NCI-H146 treated with DMSO at 0.1 percent for 48 hours (cell line): ENCODE data around the gene RNU6-9.
A peak's percentile ranks its signal among the peaks of the same experiment; 100 is the strongest.
"Not testable (repeated sequence)": the region's sequence is repeated elsewhere in the genome, so short reads cannot be mapped to it uniquely, and the experiment has no call there.

Experiments used
- DNase-seq: peaks from one replicate; lab custom pipeline; 2025; ENCODE audit not compliant: unreplicated experiment; lab: John Stamatoyannopoulos, UW

RNU6-9 gene

DNA sequence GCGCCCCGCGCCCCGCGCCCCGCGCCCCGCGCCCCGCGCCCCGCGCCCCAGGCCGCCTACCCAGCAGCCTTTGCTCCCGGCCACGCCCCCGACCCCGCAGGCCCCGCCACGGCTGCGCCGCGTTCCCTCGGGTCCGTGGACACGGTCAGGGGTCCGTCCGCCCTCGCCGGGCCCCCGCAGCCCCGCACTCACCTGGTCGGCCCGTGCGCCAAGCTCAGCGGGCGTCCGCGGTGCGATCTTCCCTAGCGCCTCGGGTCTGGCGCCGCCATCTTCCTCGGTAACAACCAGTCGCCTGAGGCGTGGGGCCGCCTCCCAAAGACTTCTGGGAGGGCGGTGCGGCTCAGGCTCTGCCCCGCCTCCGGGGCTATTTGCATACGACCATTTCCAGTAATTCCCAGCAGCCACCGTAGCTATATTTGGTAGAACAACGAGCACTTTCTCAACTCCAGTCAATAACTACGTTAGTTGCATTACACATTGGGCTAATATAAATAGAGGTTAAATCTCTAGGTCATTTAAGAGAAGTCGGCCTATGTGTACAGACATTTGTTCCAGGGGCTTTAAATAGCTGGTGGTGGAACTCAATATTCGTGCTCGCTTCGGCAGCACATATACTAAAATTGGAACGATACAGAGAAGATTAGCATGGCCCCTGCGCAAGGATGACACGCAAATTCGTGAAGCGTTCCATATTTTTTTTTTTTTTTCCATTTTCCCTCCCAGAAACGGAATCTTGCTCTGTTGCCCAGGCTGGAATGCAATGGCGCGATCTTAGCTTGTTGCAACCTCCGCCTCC, at the start of gene RNU6-9, which contains the start of gene MED16:
RNU6-9 (plus strand) TSS at position 591 of the 796 bp plus-strand sequence.
MED16 (minus strand) TSS at position 294 of the 796 bp plus-strand sequence. CDS start 2,056 bp downstream, outside the sequence.
- peak; percentile 61 for DNase-seq

DNA sequence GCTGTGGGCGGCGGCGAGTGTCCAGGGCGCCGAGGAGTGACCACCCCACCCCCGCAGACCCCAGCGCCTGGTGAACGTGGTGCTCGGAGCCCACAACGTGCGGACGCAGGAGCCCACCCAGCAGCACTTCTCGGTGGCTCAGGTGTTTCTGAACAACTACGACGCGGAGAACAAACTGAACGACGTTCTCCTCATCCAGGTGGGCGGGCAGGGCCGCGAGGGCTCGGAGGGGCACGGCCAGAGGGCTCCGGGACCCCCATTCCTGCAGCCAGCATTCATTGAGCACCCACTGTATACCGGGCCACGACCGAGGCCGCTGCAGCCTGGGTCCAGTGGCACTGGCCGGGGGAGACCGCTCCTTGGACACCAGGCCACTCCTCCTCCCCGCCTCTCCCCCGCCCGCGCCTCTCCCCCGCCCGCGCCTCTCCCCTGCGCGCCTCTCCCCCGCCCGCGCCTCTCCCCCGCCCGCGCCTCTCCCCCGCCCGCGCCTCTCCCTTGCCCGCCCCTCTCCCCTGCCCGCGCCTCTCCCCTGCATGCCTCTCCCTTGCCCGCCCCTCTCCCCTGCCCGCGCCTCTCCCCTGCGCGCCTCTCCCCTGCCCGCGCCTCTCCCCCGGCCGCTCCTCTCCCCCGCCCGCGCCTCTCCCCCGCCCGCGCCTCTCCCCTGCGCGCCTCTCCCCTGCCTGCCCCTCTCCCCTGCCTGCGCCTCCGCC, 49.3 kb upstream of the RNU6-9 start:
- DNase-seq: no peak

DNA sequence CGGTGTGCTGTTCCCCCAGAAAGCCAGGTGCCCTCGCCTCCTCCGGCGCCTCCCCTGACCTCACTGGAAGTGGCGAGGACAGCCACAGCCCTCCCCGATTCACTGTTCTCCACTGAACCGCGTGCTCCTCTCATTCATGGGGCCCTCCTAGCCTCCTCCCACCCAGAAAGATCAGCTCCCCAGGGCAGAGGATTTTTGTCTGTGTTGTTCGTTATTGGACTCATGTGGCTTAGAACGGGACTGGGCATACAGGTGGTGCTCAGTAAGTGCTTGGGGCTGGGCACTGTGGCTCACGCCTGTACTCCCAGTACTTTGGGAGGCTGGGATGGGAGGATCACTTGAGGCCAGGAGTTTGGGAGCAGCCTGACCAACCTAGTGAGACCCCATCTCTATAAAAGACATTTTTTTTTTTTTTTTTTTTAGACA, 48.7 kb upstream of the RNU6-9 start:
- DNase-seq: no peak

DNA sequence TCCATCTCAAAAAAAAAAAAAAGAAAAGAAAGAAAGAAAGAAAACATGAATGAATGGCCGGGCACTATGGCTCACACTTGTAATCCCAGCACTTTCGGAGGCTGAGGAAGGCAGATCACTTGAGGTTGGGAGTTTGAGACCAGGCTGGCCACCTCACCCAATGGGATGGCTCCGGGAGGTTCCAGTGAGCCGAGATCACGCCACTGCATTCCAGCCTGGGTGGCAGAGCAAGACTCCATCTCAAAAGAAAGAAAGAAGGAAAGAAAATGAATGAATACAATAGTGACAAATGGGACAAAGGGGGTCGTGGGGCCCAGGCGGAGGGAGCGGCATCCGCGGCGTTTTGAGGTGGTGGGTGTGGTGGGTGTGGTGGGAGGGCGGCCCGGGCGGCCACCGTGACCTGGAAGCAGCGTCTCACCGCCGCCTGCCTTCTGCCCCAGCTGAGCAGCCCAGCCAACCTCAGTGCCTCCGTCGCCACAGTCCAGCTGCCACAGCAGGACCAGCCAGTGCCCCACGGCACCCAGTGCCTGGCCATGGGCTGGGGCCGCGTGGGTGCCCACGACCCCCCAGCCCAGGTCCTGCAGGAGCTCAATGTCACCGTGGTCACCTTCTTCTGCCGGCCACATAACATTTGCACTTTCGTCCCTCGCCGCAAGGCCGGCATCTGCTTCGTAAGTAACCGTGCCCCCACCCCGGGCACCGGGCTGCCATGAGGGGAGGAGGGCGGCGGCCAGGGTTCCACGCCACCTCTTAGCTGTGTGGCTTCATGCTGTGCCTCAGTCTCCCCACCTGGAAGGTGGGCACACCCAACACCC, 47.4 kb upstream of the RNU6-9 start:
- no peak for DNase-seq

DNA sequence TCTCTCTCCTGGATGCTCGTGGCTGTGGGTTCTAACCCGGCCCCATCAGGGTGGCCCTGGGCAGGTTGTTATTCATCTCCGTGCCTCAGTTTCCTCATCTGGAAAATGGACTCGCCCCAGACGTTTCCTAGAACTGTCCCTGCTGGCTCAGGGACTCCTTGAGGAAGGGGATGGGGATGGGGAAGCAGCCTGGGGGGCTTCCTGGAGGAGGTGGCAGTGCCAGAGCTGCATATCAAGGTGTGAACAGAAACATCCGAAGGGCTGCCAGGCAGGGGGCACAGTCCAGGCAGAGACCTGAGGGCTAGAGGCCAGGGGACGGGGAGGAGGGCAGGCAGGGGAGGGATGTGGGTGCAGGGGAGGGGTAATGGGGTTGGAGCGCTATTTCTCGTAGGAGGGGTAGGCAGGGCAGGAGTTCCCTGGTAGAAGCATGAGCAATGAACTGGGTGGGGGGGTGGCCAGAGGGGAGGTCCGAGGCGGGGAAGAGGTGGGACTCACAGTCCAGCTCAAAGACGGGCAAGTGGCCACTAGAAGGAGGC, 44.8 kb upstream of the RNU6-9 start:
- DNase-seq: no peak

DNA sequence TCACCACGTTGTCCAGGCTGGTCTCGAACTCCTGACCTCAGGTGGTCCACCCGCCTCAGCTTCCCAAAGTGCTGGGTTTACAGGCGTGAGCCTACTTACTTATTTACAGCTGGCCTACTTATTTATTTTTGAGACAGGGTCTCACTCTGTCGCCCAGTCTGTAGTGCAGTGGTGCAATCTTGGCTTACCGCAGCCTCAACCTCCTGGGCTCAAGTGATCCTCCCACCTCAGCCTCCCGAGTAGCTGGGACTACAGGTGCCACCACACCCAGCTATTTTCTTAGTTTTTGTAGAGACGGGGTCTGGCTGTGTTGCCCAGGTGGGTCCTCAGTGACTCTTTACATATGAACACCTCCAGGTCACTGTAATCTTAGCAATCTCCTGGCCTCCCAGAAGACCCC, 44.1 kb upstream of the RNU6-9 start:
- DNase-seq: not testable (repeated sequence)

DNA sequence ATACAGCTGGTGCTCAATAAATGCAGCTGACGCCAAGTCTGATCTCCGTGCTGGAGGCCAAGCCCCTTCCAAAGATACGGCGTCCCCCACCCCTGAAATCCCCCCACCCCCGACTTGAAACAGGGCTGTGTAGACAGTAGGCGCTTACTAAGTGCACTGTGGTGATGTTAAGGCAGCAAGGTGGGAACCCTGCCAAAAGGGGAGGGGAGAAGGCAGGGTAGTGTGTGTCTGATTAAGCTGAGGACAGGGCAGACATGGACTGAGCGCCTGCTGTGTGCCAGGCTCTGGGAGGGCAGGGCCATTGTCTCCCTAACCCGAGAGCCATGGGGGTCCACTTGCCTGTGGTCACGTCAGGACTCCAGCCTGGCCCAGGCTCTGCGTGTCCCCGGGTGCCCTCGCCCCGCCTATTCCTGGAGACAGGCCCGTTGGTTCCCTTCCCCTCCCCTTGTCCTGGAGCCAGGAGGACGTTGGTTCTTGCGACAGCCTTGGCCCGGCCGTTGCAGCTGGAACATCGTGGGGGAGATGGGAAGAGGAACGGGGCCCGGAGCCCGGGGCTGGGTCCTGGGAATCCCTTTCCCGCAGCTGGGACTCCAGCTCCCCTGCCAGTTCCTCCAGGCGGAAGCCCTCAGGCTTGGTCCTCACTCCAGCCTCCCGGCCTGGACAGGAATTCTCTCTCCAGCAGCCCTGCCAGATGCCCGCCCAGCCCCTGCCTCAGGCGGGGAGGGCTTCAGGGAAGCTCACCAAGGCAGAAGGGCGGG, 42.9 kb upstream of the RNU6-9 start:
- DNase-seq: no peak

DNA sequence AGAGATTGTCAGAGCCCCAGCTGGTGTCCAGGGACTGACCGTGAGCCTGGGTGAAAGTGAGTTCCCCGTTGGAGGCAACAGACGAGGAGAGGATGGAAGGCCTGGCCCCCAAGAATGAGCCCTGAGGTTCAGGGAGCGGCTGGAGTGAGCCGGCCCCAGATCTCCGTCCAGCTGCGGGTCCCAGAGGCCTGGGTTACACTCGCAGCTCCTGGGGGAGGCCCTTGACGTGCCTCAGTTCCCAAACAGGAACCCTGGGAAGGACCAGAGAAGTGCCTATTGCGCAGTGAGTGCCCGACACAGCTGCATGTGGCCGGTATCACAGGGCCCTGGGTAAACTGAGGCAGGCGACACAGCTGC, 42.3 kb upstream of the RNU6-9 start:
- DNase-seq: no peak

DNA sequence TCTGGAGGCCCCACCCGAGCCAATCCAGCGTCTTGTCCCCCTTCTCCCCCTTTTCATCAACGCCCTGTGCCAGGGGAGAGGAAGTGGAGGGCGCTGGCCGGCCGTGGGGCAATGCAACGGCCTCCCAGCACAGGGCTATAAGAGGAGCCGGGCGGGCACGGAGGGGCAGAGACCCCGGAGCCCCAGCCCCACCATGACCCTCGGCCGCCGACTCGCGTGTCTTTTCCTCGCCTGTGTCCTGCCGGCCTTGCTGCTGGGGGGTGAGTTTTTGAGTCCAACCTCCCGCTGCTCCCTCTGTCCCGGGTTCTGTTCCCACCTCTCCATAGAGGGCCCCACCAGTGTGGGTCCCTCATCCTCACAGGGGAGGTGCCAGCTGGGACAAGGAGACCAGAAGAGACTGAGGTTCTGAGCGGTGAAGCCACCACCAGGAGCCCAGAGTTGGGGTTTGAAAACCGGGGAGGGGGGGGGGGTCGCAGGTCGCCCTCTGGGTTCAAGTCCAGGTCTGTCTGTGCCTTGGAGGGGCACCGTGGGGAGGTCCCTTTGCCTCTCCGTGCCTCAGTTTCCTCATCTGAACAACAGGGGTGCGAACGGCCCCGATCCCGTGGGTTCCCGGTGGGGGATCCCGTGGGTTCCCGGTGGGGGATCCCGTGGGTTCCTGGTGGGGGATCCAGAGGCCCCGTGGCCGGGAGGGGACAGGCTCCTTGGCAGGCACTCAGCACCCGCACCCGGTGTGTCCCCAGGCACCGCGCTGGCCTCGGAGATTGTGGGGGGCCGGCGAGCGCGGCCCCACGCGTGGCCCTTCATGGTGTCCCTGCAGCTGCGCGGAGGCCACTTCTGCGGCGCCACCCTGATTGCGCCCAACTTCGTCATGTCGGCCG, 40.9 kb upstream of the RNU6-9 start, which contains the start of gene ELANE:
ELANE (plus strand) TSS at position 168 of the 878 bp plus-strand sequence; CDS start at position 194, 26 bp downstream.
- DNase-seq: no peak

DNA sequence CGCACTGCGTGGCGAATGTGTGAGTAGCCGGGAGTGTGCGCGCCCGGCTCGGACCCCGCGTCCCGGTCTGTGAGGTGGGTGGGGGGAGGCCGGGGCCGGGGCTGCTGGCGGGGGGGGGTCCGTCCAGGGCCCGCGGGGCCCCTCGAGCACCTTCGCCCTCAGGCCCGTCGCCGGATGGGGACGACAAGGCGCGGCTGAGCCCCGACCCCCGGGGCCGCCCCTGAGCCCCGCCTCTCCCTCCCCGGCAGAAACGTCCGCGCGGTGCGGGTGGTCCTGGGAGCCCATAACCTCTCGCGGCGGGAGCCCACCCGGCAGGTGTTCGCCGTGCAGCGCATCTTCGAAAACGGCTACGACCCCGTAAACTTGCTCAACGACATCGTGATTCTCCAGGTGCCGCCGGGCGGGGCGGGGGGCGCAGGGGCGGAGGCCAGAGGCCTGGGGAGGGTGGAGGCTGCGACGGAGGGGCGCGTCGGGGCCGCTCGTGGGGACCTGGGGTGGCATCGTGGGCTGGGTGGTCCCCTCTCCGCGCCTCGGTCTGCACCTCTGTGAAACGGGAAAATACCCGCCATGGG, 40.2 kb upstream of the RNU6-9 start:
- DNase-seq: no peak

DNA sequence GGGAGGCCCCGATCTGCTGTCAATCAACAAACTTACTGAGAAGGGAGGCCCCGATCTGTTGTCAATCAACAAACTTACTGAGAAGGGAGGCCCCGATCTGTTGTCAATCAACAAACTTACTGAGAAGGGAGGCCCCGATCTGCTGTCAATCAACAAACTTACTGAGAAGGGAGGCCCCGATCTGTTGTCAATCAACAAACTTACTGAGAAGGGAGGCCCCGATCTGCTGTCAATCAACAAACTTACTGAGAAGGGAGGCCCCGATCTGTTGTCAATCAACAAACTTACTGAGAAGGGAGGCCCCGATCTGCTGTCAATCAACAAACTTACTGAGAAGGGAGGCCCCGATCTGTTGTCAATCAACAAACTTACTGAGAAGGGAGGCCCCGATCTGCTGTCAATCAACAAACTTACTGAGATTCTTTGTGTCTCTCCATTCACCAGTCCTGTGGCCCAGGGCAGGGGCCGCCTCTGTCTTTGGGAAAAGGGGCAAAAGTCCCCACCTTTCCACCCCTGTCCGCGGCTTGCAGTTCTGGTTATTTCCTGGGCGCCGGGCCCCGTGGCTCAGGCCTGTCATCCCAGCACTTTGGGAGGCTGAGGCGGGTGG, 39.6 kb upstream of the RNU6-9 start:
- not testable (repeated sequence) for DNase-seq

DNA sequence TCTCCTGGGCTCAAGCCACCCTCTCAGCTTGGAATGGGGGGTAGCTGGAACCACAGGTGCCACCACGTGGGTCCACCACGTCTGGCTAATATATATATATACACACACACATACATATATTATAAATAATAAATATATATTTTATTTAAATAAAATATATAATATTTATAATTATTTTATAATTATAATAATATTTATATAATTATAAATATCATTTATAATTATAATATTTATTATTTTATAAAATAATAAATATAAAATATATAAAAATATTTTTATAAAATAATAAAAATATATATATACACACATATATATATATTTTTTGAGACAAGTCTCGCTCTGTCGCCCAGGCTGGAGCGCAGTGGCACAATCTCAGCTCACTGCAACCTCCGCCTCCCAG, 38.7 kb upstream of the RNU6-9 start:
- DNase-seq: no peak

DNA sequence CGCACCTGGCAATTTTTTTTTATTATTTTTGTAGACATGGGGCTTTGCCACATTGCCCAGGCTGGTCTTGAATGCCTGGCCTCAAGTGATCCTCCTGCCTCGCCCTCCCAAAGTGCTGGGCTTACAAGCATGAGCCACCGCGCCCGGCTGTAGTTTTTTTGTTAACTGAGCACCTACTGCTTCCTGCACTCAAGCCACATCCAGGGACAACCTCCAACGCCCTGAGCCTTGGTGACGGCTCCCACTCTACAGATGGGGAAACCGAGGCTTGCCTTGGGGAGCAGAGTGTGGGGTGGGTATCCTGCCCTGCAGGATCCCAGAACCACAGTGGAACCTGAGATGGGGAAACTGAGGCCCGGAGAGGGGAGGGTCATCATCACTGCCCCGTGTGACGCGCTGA, 38.1 kb upstream of the RNU6-9 start:
- no peak for DNase-seq

DNA sequence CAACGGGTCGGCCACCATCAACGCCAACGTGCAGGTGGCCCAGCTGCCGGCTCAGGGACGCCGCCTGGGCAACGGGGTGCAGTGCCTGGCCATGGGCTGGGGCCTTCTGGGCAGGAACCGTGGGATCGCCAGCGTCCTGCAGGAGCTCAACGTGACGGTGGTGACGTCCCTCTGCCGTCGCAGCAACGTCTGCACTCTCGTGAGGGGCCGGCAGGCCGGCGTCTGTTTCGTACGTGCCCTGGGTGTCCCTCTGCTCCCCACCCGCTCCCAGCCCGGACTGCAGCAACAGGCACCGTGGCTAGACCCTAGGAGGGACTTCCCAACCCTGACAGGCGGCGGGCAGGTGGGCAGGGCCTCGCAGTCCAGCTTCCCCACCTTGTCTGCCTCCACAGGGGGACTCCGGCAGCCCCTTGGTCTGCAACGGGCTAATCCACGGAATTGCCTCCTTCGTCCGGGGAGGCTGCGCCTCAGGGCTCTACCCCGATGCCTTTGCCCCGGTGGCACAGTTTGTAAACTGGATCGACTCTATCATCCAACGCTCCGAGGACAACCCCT, 37.6 kb upstream of the RNU6-9 start:
- no peak for DNase-seq

DNA sequence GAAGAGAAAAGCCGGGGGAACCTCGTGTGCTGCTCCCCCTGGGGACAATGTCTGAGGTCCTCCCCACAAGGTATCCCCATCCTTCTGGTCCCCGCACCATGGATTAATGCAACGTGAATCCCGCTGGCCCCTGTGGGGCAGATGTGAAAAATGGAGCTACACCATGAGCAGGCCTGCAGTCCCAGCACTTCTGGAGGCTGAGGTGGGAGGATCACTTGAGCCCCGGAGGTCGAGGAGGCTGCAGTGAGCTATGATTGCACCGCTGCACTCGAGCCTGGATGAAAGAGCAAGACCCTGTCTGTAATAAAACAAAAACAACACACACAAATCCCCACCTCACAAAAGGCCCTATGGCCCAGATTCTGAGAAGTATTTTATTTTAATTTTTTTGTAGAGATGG, 35.0 kb upstream of the RNU6-9 start:
- DNase-seq: no peak

DNA sequence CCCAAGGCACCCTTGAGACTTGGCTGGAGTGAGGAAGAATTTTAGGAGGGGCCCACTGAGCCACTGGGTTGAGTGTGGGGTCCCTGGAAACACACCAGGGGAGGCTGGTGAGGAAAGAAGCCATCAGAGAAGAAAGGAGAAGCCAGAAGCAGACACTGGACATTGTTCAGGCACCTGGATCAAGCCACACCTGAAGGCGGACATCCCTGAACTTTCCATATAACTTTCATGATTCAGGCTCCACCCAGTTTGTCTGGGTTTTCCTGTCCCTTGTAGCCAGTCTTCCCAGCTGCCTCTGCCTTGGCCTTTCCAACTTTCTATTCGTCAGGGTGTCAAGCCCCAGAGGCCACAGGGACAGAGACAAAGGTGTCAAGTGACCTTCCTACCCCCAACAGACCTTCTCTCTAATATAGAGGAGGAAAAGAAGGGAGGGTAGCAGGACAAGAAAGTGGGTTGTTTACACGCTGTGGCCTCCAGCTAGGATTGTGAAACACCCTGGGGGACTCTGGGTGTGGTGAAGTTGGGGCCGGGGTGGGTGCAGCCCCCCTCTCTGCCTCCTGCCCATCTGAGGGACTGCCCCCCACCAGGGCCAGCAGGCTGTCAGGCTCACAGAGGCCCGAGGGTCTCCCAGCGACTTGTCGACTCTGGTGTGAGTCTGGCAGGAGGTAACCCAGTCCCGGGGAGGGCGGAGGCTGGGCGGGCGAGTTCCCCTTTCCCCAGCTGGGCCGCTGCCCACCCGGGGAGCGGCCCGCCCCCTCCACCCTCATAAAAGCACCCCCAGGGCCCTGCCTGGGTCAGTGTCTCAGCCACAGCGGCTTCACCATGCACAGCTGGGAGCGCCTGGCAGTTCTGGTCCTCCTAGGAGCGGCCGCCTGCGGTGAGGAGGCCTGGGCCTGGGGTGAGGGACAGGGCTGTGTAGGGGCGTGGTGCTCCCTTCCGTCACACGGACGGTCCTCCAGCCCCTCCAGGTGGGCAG, 34.1 kb upstream of the RNU6-9 start, which contains the start of gene CFD:
CFD (plus strand) TSS at position 797 of the 976 bp plus-strand sequence; CDS start at position 823, 26 bp downstream.
- no peak for DNase-seq

DNA sequence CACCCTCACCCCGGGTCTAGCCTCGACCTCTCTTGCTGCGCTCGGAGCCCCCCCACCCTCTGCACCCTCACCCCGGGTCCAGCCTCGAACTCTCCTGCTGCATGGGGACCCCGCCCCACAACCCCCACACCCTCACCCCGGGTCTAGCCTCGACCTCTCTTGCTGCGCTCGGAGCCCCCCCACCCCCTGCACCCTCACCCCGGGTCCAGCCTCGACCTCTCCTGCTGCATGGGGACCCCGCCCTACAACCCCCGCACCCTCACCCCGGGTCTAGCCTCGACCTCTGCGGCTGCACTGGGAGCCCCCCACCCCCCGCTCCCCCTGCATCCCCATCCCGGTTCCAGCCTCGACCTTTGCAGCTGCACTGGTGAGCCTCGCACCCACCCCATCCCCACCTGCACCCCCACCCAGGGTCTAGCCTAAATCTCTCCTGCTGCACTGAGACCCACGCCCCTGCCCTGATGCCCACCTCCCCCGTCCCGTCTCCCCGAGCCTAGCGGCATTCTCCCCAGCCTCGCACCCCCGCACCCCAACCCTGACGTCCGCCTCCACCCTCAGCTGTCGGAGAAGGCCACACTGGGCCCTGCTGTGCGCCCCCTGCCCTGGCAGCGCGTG, 32.0 kb upstream of the RNU6-9 start:
- no peak for DNase-seq
